Activated CD8-positive, alpha-beta memory T cell treated with anti-CD3 and anti-CD28 coated beads for 4 hours (primary cell): Measurements from ENCODE around the gene IL1RAPL1.

Experiments
- DNase-seq, 2 donors: peaks; one replicate each; pipeline ENCODE4 v3.0.0-alpha.2; 2020; ENCODE audit warnings: low read depth in 2 of 2

Gene IL1RAPL1

DNA sequence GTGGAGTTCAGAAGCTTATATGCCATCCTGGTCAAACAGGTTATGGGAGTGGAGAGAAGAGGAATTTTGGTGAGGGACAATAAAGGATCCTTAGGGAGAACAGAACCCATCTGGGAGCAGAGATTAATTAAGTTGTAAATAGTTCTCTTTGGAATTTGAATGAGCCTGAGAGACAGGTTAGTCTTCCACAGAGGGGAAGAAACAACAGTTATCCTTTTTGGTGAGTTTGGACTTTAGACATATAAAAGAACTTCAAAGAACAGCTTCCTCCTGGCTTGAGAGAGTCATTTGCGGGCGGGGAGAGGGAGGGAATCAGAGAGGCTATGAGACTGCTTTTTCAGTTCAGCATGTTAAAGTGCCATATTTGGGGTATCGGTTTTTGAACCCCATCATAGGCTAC, 834.8 kb downstream of the IL1RAPL1 start:
- DNase-seq: no peak

DNA sequence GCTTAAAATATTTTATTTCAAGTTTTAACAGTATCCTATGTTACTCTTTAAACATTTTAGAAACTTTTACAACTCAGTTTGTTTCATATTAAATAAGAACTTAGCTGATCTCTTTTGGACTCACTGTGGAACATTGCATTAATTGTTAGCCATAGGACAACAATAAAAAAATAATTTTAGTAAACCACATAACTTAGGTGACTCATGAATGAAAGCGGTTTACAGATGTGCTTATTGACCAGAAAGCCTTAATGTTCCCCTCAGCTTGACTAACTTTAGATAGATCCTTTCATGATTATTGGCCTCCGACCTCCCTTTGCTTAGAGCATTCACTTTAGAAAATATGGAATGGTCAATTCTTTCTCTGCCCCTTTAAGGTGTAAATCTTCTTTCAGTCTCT, 844.6 kb downstream of the IL1RAPL1 start:
- no peak for DNase-seq

DNA sequence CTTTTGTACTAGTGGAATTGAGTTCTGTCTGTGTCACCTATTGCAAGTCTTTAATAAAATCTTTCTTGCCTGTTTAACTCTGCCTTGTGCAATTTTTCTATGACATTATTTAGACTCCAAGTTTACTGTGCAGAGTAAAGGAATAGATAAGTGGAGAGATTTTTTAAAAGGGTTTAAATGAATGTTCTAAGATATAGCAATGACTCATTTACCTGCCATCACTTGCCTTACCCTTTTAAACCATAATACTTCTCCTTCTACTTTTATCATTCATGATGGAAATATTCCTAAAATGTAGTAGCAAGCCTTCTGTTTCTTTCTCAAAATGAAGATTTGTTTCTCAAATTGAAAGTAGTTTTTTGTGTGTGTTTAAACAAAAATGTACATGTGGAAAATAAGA, 845.3 kb downstream of the IL1RAPL1 start:
- DNase-seq: no peak

DNA sequence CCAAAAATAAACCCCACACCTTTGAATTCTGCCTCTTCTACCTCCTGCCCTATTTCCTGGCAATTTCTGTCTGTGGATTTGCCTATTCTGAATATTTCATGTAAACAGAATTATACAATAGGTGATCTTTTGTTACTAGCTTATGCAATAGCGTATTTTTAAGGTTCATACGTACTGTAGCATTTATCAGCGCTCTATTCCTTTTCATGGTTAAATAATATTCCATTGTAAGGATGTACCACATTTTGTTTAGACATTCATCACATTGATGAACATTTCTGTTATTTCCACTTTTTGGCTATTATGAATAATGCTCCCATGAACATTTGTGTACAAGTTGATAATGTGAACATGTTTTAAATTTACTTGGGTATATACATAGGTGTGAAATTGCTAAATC, 847.7 kb downstream of the IL1RAPL1 start:
- DNase-seq: no peak

DNA sequence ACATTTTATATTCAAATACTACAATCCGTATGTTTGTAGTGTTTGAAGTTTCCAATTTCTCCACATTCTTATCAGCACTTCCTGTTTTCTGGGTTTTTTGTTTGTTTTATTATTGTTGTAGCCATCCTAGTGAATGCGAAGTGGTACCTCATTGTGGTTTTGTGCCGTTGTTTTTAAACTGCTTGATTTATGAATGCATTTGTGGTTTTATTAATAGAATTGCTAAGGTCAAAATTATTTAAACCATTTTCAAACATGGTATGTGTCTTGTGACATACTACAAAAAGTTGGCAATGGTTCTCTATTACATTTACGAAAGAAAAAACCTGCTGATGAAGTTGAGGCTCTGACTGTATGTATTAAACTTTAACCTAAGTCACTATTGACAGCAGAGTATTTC, 848.1 kb downstream of the IL1RAPL1 start:
- DNase-seq: no peak

DNA sequence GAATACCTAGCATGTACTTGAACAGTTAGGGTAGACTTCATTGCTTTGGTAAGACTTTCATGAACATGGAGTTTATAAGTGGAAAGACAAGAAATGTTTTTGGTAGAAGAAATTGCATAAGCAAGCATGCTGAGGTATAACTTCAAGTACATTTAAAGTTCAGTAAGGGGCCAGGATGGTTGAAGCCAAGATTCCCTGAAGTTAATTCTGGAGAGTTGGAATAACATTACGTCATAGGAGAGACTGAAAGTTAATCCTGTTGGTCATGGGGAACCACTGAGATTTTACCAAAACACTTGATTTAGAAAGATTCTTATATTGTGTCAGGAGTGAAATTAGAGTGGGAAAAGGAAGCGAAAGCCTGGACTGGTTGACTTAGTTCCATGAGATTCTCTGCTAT, 860.6 kb downstream of the IL1RAPL1 start:
- DNase-seq: no peak

DNA sequence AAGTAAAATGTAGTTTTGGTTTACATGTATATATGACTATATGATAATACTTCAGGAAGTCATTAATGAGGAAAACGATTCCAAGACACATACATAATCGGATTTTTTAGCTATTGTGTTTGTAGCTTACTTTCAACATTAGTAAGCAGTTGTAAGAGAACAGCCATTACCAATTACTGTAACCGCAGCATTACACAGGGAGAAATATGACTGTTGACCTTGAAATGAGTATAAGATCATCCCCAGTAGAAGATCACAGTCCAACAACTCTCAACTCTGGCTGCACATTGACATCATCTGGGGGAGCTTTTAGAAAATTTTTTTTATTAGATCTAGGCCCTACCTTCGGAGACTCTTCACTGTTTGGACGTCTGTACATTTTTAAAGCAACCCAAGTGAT, 866.1 kb downstream of the IL1RAPL1 start:
- no peak for DNase-seq

DNA sequence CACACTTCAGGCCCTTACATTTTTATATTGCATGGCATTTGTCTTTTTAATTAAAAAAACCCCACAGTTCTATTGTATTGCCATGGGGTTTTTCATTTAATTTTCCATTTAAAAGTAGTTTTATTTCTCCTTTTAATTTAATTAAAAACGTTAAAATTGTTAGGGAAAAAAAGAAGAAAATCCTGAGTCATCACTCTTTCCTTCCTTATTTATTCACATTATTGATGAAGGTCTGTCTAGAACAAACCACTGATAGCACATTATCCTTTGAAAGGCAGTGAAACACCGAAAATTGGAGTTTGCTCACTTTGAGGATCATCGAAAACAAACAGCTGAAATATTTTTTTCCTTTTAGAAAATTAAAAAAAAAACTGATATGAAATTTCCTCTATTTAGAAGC, 868.5 kb downstream of the IL1RAPL1 start:
- DNase-seq: no peak

DNA sequence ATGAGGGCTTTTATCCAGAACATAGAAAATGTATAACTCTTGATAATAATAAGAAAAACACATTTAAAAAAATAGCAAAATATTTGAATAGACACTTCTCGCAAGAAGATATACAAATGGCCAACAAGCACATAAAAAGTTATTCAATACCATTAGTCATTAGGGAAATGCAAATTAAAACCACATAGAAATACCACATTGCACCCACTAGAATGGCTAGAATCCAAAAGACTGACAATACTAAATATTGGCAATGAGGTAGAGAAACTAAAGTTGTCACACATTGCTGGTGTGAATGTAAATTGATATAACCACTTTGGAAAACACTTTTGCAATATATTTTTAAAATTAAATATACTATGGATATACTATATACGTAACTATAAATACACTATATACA, 873.8 kb downstream of the IL1RAPL1 start:
- DNase-seq: no peak

DNA sequence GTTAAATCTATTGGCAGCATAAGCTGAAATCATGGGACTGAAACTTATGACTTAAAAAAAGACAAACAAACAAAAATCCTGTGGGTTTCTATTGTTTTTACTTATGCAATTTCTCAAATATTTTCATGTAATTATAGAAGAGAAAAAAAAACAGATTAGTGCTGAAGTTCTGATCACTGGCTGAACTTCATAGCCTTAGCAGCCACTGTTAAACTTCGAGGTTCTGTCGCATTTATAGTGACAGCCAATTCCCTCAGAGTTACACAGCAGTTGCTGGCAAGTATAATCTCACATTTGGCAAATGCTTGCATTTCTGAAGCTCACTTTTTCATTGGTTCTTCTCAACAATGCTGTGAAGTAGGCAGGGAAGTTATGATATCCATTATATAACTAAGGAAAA, 879.2 kb downstream of the IL1RAPL1 start:
- no peak for DNase-seq

DNA sequence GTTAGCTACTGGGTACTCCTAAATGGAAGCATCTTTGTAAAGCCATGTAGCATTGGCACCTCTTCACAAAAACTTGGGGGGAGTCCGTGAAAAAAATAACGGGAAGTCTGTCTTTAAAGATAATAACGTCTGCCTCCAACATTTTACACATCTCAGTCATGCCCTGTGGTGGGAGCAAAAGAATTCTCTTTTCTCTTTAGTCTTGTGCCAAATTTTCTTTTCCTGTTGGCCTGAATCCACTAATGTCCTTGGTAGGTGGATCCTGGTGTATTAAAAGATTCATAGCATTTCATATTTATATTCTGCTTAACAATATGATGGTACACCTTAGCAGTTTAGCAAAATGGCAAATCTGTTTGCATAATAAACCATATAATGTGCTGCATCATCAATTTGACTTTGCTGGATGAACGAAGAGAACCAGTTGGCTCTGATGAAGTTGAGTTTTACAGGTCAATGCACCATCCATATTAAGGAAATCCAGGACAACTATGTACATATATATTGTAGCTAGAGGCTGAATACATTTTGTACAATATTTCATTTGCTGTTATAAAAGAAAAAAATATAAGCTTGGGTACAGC, 881.8 kb downstream of the IL1RAPL1 start:
- no peak for DNase-seq

DNA sequence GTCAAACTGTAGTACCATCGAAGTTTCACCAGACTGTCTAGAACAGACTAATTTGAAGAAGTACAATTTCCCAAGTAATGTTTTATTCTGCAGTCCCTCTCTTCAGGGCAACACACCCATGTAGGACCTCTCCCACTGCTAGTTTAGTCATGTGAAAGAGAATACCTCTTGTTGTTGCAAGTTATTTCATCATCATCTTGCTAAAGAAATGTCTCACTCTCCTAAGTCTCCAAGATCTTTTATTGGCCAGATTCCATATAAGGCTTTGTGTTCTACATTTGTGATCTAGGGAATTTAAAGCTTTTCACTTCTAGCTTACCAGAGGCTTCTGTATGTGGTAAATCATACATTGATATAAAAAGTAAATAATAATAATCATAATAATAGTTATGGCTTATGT, 882.8 kb downstream of the IL1RAPL1 start:
- DNase-seq: no peak

DNA sequence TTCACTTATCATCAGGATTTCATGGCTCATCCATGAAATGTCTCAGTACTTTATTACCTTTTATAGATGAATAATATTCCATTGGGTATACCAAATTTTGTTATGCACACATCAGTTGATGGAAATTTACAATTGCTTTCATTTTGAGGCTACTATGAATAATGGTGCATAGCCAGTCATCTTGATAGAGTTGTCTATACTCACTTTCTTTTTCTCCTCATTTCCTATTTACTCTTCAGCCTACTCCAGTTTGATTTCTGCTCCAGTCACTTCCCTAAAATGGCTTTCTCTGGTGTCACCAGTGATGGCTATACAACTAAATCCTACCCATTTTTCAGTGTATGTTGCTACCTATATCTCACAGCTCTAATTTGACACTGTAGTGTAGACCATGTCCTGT, 884.6 kb downstream of the IL1RAPL1 start:
- DNase-seq: no peak

DNA sequence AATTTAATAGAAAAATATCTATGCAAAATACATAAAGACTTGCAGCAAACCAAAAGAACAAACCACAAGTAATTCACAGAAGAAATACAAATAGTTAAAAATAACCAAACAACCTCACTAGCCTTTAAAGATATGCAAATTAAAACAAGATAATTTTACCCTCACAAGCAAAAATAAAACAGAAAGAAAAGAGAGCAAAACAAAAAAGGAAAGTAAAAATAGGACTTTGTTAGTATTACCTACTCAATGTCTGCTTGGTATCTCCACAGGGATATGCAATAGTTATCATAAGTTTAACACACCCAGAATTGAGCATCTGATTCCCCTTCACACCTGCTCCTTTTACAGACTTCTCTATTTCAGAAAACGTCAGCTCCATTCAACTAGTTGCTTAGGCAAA, 890.6 kb downstream of the IL1RAPL1 start:
- no peak for DNase-seq

DNA sequence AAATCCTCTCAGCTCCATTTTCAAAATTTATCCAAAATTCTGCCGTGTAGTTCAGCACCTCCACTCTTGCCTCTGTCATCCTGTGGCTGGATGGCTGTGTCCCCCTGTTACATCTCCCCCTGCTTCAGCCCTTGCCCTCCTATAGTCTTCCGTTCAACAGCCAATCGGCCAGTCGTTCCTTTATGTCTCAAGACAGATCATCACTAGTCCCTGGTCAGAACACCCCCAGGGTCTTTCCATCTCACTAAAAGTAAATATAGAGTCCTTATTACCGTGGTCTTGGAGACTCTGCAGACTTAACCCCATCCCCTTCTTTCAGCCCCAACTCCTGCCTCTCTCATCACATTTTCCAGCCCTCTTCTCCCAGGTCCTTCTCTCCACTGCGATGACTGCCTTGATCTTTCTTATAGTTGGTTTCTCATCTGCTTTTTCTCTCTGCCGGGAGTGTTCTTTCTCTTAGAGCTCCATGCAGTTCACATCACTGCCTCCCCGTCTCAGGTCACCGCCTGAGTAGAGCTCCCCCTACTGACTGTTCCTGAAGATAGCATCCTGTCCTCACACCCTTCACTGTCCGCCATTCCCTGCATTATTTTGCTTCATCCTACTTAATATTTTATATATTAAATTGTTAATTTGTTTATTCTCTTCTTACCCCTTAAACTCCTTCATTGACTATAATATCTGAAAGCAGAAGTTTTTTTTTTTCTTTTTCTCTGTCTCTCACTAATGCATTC, 891.3 kb downstream of the IL1RAPL1 start:
- DNase-seq: no peak

DNA sequence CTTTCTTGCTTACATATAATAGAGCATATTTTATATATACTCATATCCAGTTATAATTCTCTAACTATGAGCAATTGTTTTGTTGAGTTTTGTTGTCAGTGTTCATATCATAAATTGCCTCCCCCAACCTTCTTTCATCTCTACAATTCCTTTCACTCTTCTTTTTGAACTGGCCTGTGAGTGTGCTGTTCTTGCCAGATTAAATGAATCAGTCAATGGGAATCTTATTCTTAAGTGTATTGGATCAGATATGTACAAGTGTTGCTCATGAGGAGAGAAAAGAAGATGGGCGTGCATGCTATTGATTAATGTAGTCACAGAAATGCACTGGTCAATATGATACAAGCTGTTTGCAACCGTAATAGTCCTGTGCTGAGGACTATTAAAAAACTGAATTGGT, 900.0 kb downstream of the IL1RAPL1 start:
- DNase-seq: no peak

DNA sequence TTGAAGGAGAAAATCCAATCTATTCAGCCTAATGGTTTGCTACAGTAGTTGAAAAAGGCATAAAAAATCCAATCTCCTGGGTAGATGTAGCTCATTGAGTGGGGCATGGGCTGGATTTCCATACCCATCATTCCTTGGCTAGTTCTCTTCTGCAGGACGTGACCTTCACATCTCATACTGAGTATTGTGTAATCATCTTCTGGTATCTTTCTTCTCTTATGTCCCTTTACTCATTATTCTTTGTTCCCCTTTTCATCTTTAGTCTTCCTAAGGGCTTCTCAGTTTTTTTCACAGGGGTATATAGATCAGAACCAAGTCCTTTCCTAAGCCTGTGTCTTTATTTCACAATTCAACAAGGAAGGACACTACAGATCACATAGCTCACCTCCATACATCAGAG, 900.5 kb downstream of the IL1RAPL1 start:
- no peak for DNase-seq

DNA sequence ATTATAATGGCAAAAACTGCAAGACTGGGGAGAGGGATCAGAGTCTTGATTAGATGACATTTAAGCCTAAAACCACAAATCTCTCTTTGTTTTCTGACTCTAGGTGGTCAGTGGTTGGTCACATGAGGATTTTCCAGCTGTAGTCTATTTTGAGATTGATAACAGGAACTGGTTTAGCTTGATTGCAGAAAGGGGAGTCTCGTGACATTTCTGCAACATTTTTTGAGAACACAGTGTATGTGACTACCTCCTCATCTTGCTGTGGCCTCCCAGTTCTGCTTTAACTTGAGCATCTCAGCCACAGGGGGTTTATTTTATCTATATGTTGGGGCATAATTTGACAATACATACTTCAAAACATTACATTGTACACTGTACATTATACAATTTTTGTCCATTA, 901.7 kb downstream of the IL1RAPL1 start:
- no peak for DNase-seq

DNA sequence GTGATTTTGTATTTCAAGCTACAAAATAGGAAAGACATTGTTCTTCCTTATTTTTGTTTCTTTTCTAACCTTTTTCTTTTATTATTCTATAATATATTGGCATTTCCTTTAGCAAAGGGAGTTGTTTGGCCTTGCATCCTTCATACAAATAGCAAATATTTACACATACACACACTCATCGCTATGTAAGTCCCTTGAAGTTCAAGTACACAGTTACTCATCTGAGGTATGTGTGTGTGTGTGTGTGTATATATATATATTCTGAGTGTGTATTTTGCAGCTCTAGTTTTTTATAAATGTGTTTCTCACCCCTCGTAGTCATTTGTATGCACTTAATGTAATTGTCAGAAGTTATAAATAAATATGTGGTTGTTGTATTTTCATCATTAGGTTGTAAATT, 903.4 kb downstream of the IL1RAPL1 start:
- DNase-seq: no peak

DNA sequence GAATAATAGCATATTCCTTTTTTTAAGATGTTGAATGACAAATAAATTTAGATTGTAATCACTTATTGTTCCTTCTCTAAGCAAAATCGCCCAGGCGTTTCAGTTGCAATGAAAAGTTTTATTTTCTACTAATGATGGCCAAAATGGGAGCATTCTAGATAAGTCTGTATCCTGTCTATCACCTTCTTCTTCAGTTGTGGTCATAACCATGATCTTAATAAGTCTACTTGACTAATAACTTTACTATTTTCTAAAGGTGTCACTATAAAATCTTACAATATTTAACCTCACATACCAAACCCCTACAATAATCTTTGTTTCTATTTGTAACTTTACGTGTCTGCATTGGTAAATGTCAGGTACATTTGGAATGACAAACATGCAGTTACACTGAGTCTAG, 904.4 kb downstream of the IL1RAPL1 start:
- DNase-seq: no peak

DNA sequence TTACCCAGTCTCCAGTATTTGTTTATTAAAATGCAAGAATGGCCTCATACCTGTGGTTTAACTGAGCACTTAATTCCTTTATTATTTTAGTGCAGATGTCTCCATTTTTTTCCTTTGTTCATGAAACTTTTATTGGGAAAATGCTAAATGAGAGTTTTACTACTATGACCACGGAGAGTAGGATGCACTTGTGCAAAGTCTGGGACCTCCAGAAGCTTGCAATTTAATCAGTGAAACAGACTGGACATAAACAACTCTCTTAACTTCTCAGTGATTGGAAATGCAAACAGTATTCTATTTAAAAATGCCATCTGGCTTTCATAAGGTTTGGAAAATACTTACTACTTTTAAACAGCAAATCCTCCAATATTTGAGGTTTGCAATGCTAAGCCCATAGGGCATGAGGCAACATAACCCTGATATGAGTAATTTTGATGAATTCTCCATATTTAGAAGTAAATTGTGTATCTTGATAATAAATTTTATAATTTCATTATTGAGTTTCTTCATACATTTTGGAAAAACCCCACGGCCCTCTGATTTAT, 909.5 kb downstream of the IL1RAPL1 start:
- no peak for DNase-seq

DNA sequence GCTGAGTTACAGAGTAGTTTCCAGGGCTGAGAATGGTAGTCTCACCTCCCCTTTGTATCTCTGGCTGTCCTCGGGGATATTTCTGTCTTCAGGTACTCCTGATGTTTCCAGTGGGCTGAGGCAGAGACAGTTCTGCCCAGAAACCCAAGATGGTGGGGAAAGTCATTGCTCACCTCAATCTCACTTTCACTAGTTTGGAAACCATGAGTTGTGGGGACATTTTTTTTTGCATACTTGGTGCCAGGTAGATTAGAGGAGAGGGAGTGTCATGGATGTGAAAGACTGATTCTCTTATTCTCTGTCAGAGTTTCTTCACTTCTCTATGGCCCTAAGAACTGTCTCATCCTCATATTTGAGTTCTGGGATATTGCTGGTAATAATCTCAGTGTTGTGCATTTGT, 919.5 kb downstream of the IL1RAPL1 start:
- no peak for DNase-seq

DNA sequence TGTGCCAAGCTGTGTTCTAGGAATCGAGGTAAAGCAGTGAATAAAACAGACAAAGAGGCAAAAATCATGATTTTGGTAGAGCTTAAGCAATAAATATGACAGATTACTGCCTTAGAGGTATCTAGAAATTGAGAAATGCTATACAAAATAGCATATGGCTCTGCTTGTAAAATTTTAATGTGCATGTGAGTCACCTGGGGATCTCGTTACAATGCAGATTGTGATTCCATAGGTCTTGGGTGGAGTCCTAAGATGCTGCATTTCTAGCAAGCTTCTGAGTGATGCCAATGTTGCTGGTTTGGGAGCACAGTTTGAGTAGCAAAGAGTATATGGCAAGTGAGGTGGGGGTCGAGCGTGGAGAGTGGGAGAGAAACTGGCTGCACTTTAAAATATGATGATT, 930.9 kb downstream of the IL1RAPL1 start:
- no peak for DNase-seq

DNA sequence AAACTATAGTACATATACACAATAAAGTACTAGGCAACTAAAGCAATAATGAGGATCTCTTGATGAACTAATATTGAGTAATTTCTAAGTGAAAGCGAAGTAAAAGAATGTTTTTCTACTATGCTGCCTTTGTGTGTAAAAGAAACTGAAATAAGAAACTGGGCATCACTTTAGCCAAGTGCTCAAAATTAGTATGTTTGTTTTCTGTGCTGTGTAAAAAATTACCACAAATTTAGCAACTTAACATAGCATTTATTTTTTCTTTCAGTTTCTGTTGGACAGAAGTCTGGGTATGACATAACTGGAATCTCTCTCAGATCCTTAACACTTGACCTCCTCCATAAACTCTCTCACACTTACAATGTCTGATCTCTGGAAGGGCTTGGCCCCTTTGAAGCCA, 941.0 kb downstream of the IL1RAPL1 start:
- no peak for DNase-seq
